ENCODE results near the gene PRSS33. TPM values are rescaled to one million over a fixed set of nuclear protein-coding genes. Genes with fewer than 3 reads are reported as not detected.

Gene PRSS33
- total RNA-seq, 1 experiment from 2014 or later: not detected

DNA sequence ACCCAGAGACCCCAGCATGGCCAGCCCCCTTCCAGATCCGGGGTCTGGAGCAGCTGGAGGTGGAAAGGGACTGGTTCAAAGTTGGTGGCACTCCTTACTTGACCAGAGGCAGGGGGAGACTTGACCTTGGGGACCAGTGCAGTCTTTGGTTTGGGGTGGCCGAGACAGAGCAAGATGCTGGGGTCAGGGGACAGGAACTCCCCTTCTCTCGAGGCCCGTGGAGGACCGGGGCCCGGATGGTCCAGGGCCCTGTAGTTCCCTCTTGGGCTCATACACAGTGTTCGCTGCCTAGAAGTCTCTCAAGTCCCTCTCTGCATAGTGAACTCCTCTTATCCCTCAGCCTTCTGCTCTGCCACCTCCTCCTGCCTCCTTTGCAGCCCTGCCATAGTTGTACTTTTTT, 601 bp upstream of the PRSS33 start:
- Mint-ChIP-seq H3K27me3 (ENCODE audit: low read depth) (peaks cover 30% of the 10 kb centered on the region), H3K4me1 (peaks cover 2 to 17% of the 10 kb centered on the region in 2 experiments; a peak in 2 of 4 replicates), H3K36me3 (ENCODE audit: insufficient read depth in 1 of 3, low read depth in 3 of 3) (no peaks in the 10 kb centered on the region), H3K9me3 (no peaks in the 10 kb centered on the region), H3K4me3 (no peak overlapping the region), H3K27ac (no peak overlapping the region)
- Histone ChIP-seq H2BK12ac (ENCODE audit: insufficient read length, low read depth, low read length) (no peak overlapping the region), H3K9me3 (ENCODE audit: control insufficient read depth, low read depth, low read length) (no peaks in the 10 kb centered on the region), H4K91ac (ENCODE audit: insufficient read length, low read depth, low read length) (no peak overlapping the region), H2BK20ac (ENCODE audit: low read depth, low read length, poor library complexity, severe bottlenecking) (no peak overlapping the region), H3K4me1 (ENCODE audit: insufficient read depth, low read length) (no peaks in the 10 kb centered on the region), H3K27ac (ENCODE audit: insufficient read length, low read depth, low read length) (no peak overlapping the region), H4K5ac (ENCODE audit: insufficient read length, low read depth, low read length) (no peak overlapping the region), H2AFZ (ENCODE audit: low read length) (no peak overlapping the region), H4K8ac (replicated peaks; ENCODE audit: insufficient read length, low read depth, low read length) (no peak overlapping the region), H2BK15ac (ENCODE audit: low read depth, low read length) (no peak overlapping the region), H4K20me1 (ENCODE audit: control insufficient read depth, insufficient read depth, insufficient read length) (no peaks in the 10 kb centered on the region), H3T11ph (ENCODE audit: low read length) (no peak overlapping the region), H3K14ac (ENCODE audit: insufficient read depth, low read length) (no peak overlapping the region), H3K56ac (ENCODE audit: insufficient read length, low read depth, low read length) (no peak overlapping the region), H2BK120ac (ENCODE audit: low read depth, low read length, poor library complexity, severe bottlenecking) (no peak overlapping the region), H3K4me2 (ENCODE audit: insufficient read depth, insufficient read length, low read length) (no peak overlapping the region), H3K23ac (ENCODE audit: insufficient read length, low read depth, low read length) (no peak overlapping the region), H3K18ac (ENCODE audit: insufficient read length, low read depth, low read length) (no peak overlapping the region), H3K79me1 (ENCODE audit: insufficient read depth, low read depth, low read length, poor library complexity, severe bottlenecking) (no peaks in the 10 kb centered on the region), H3K79me2 (ENCODE audit: insufficient read depth, low read length) (no peaks in the 10 kb centered on the region; the same call in 1 of the 2 replicates), H3K9ac (ENCODE audit: extremely low read depth, insufficient read length, low read length) (no peak overlapping the region), H3K27me3 (ENCODE audit: insufficient read depth, low read length) (no peaks in the 10 kb centered on the region), H3K23me2 (ENCODE audit: insufficient read length, low read depth, low read length, poor library complexity, severe bottlenecking) (no peaks in the 10 kb centered on the region), H2BK5ac (ENCODE audit: insufficient read length, low read length) (no peak overlapping the region), H2AK5ac (ENCODE audit: insufficient read length, low read length) (no peak overlapping the region), H3K4ac (ENCODE audit: low read depth, low read length) (no peak overlapping the region)
- TF ChIP-seq, protein P1, sequence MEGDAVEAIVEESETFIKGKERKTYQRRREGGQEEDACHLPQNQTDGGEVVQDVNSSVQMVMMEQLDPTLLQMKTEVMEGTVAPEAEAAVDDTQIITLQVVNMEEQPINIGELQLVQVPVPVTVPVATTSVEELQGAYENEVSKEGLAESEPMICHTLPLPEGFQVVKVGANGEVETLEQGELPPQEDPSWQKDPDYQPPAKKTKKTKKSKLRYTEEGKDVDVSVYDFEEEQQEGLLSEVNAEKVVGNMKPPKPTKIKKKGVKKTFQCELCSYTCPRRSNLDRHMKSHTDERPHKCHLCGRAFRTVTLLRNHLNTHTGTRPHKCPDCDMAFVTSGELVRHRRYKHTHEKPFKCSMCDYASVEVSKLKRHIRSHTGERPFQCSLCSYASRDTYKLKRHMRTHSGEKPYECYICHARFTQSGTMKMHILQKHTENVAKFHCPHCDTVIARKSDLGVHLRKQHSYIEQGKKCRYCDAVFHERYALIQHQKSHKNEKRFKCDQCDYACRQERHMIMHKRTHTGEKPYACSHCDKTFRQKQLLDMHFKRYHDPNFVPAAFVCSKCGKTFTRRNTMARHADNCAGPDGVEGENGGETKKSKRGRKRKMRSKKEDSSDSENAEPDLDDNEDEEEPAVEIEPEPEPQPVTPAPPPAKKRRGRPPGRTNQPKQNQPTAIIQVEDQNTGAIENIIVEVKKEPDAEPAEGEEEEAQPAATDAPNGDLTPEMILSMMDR (conservative IDR thresholded peaks at IDR 0.05): no peak
- DNase-seq: no peak
- no CpG with 5 or more reads among the region's 7 CpGs for WGBS (ENCODE audit: extremely low coverage, insufficient read length, low lambda C conversion rate)
